Transverse colon (tissue), 4 donors: ENCODE measurements around the gene CTSD. TPM values are rescaled to one million over a fixed set of nuclear protein-coding genes. Genes with fewer than 3 reads are reported as not detected.

ENCODE experiments used
- DNase-seq: peaks from one replicate; pipeline ENCODE4 v3.0.0-alpha.2; 2019
- H3K27ac ChIP-seq, 4 donors: fragments of 200-600 bp; sonication (generic); 2 replicates each; pipeline ENCODE4 v1.5.1; 2016 to 2018; ENCODE audit warnings: inconsistent platforms in 4 of 4
- H3K27me3 ChIP-seq: fragments of 200-600 bp; sonication (generic); 2 replicates; pipeline ENCODE4 v1.5.1; 2017; ENCODE audit warnings: inconsistent platforms
- H3K36me3 ChIP-seq, 4 donors: fragments of 200-600 bp; sonication (generic); 2 replicates each; pipeline ENCODE4 v1.5.1; 2017 to 2019; ENCODE audit warnings: inconsistent platforms in 4 of 4
- H3K4me1 ChIP-seq, 4 donors: fragments of 200-600 bp; sonication (generic); 2 replicates each; pipeline ENCODE4 v1.5.1; 2017 to 2020; ENCODE audit warnings: inconsistent platforms in 4 of 4
- H3K4me3 ChIP-seq, 4 donors: fragments of 200-600 bp; sonication (generic); 1 replicate in 1 of 4; 2 replicates in 3 of 4; pipeline versions ENCODE4 v1.5.1 to v1.6.1; 2017 to 2019; ENCODE audit warnings: inconsistent platforms in 4 of 4
- H3K9me3 ChIP-seq, 2 donors: fragments of 200-600 bp; sonication (generic); 2 replicates each; pipeline ENCODE4 v1.5.1; 2017 to 2019; ENCODE audit warnings: inconsistent platforms in 2 of 2
- CTCF ChIP-seq, 5 experiments: fragments of 200-600 bp in 3 of 5; fragments of 450-650 bp in 2 of 5; sonication (generic) in 3 of 5; IDR thresholded peaks; 1 replicate in 2 of 5; 2 replicates in 3 of 5; pipeline ENCODE4 v1.5.1; 2016 to 2017; ENCODE audit warnings: antibody characterized with exemption in 5 of 5, inconsistent platforms in 3 of 5, mild to moderate bottlenecking in 2 of 5, moderate library complexity in 1 of 5
- EP300 ChIP-seq: sonication (generic); formaldehyde crosslinking; IDR thresholded peaks from one replicate; pipeline ENCODE4 v1.6.1; 2017; ENCODE audit warnings: antibody characterized with exemption, low read depth
- POLR2A ChIP-seq: fragments of 450-650 bp; IDR thresholded peaks from one replicate; pipeline ENCODE4 v1.6.1; 2016; ENCODE audit warnings: antibody characterized with exemption, mild to moderate bottlenecking, moderate library complexity
- POLR2AphosphoS5 ChIP-seq, 3 donors: sonication (generic); formaldehyde crosslinking; IDR thresholded peaks; one replicate each; pipeline ENCODE4 v1.6.1; 2016; ENCODE audit warnings: antibody characterized with exemption in 3 of 3
- WGBS, 2 donors: methylation state at CpG; one replicate each; pipeline ENCODE4 v1.1.5; 2018; ENCODE audit warnings: low coverage in 1 of 2; 5-methylcytosine and 5-hydroxymethylcytosine counted together
- in situ Hi-C, 4 donors: fragments of 200-750 bp; cut with MboI; loops; one replicate each; pipeline versions ENCODE4 v1.15.0 to v1.15.1; 2017; ENCODE audit warnings: low sequenced_read_pairs in 3 of 4, low pct_ligation_motif_present in 1 of 4, low pct_unique_long_range_greater_than_20kb in 1 of 4
- intact Hi-C: fragments of 100-400 bp; cut with DNase I; formaldehyde crosslinking; loops from one replicate; pipeline ENCODE4 v1.15.1; 2023; ENCODE audit warnings: low total_unique reads
- total RNA-seq, 4 donors: library from RNA; depleted of rRNA; stranded (reverse); fragments of >200 nt; gene quantifications; one replicate each; pipeline ENCODE4 v1.1.0, GENCODE V29; 2016

The CTSD gene
- total RNA-seq, 4 donors from 2014 or later = 548 to 1,794 (median 1,176) TPM

DNA sequence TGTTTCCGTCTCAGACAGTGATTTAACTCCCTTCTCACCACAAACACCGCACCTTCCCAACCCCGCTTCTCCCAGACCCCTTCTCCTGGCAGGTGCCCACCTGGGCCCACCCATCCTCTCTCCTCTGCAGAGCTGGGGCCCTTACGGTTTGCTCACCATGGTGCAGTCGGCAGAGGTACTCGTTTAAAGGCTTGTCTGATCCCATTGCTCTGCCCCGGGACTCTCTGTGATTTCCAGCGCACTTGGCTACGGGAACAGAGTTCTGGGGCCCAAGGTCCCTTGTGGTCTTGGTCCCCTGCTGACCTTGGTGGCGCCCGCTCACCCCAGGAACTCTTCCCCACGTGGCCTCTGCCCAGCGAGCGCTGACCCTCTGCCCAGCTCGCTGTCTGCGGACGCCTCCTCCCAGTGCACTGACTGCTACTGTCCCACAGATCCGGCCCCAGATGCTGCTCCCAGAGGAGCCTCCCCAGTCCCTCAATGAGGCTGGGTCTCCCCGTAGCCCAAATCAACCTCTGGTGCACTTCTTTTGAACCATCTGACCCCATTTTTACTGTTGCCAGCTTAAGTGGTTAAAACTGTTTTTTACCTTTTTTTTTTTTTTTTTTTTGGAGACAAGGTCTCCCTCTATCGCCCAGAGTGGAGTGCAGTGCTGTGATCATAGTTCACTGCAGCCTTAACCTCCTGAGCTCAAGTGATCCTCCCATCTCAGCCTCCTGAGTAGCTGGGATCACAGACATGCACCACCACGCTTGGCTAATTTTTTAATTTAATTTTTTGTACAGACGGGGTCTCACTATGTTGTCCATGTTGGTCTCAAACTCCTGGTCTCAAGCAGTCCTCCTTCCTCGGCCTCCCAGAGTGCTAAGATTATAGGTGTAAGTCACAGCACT, 21.3 kb upstream of the CTSD start:
- WGBS, 2 donors = 60 to 87% methylated on average over 1 to 23 of the region's 23 CpGs
- H3K9me3 ChIP-seq = no peaks in the 10 kb centered on the region
- no peaks in the 10 kb centered on the region for H3K4me1 ChIP-seq
- no peaks in the 10 kb centered on the region for H3K27me3 ChIP-seq
- DNase-seq = no peak
- in situ Hi-C loops = no loop called here
- H3K27ac ChIP-seq = no peak overlapping the region
- no peak for TF ChIP-seq EP300
- TF ChIP-seq POLR2A = no peak
- TF ChIP-seq CTCF (IDR thresholded peaks at IDR 0.05) = no peak
- no peak for TF ChIP-seq POLR2AphosphoS5 (IDR thresholded peaks at IDR 0.05)
- no peaks in the 10 kb centered on the region for H3K36me3 ChIP-seq
- intact Hi-C loops = no loop called here
- H3K4me3 ChIP-seq = no peak overlapping the region

GRCh38 chr11:1783725-1784529, 20.2 kb upstream of the CTSD start:
- in situ Hi-C loops (no loop called here), intact Hi-C loops (no loop called here)
- no peak for DNase-seq

GRCh38 chr11:1782831-1783724, 19.4 kb upstream of the CTSD start:
- in situ Hi-C loops (no loop called here), intact Hi-C loops (no loop called here)
- 24 to 49% methylated on average over 7 to 18 of the region's 20 CpGs for WGBS, 2 donors
- Histone ChIP-seq H3K4me3 (no peak overlapping the region), H3K9me3 (no peaks in the 10 kb centered on the region), H3K4me1 (no peaks in the 10 kb centered on the region), H3K36me3 (no peaks in the 10 kb centered on the region), H3K27ac (peak overlapping the region in 1 of 4 donors; percentile 21), H3K27me3 (peaks cover 8% of the 10 kb centered on the region)
- DNase-seq = no peak
- no peak for TF ChIP-seq POLR2A
- TF ChIP-seq EP300 = no peak
- no peak for TF ChIP-seq CTCF (IDR thresholded peaks at IDR 0.05)
- no peak for TF ChIP-seq POLR2AphosphoS5 (IDR thresholded peaks at IDR 0.05)

More at GRCh38 chr11:1783725-1784529, 20.2 kb upstream of the CTSD start:
- WGBS, 2 donors = 82 to 100% methylated on average over 3 to 22 of the region's 24 CpGs
- Histone ChIP-seq H3K27me3 (peaks cover 8% of the 10 kb centered on the region), H3K4me3 (no peak overlapping the region), H3K4me1 (no peaks in the 10 kb centered on the region), H3K9me3 (no peaks in the 10 kb centered on the region), H3K36me3 (no peaks in the 10 kb centered on the region), H3K27ac (no peak overlapping the region)
- TF ChIP-seq POLR2AphosphoS5 (IDR thresholded peaks at IDR 0.05) (no peak), CTCF (IDR thresholded peaks at IDR 0.05) (no peak), EP300 (no peak), POLR2A (no peak)
